SKM-1 treated with dmso at 0.1 percent for 144 hours (cell line): ENCODE data around the gene HMG20A.

Experiments
- DNase-seq: peaks from one replicate; lab custom pipeline; 2025; ENCODE audit not compliant: unreplicated experiment; lab: John Stamatoyannopoulos, UW

HMG20A gene

DNA sequence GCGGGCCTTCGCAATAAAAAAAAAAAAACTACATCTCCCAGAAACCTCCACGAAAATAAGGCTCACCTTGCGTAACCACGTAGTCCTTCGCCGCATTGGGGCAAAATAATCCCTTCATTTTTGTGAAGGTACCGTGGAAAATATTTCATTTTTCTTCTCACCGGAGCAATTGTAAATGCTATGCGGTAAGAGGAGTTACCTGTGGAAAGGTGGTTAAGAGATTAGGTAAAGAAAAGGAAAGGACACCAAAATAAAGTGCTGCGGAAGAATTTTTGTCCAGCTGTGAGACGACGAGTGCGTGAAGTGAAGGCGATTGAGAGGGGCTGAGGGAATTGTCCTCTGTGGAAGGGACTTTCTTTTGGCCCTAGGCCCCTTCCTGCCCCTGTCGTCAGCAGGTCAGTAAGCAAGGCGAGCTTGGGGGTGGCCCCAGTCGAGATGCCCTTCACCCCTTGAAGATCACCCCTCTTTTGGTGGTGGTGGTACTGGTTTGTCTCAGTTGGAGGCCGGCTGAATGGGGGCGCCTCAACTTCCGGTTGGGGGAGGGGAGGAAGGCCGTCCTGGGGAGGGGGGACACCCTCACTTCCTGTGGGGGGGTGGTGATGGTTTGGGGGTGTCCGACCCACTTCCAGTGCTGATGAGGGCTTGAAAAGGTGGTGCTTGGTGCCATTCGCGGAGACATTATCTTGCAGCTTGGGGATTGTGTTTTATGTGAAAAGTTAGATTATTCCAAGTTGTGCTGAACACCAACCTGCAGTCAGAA lies at the start of gene HMG20A:
HMG20A (plus strand) TSS at position 279 of the 760 bp plus-strand sequence. CDS start 37,520 bp downstream, outside the sequence.
- DNase-seq = peak; percentile 89

- no peak for DNase-seq
Observed at GRCh38 chr15:77371850-77372563, 48.7 kb upstream of the HMG20A start.

GRCh38 chr15:77373441-77373840 lies 47.2 kb upstream of the HMG20A start:
- no peak for DNase-seq

- DNase-seq = no peak
Observed at GRCh38 chr15:77375133-77375532, 45.6 kb upstream of the HMG20A start.

DNA sequence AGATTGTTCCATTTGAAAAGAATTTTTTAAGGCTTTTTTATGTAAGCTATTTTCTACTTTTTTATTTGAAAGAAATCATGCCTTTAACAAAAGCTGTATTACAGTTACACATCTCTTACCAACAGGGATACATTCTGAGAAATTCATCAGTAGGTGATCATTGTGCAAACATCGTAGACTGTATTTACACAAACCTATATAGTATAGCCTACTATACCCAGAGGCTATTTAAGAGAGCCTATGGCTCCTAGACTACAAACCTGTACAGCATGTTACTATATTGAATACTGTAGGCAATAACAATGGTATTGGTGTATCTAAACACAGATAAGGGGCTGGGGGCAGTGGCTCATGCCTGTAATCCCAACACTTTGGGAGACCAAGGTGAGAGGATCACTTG lies 43.9 kb upstream of the HMG20A start:
- DNase-seq = no peak

- DNase-seq = no peak
Observed at GRCh38 chr15:77380033-77380432, 40.7 kb upstream of the HMG20A start.

DNA sequence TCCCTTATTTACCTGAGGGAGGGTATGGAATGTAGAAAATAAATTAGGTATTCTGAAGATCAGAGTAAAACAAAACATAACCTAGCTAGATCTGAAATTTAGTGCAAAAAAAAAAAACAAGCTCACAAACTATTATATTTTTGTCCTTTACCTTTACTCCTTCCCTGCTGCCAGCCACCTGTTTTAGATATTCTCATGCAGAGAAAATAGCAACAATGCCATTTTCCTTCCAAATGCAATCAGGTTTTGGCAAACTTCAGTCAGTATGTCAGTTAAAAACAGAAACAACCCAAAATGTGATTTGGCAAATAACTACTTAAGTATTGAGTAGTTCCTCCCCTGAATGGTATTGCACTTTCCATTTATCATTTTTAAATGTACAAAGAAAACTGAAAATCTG lies 36.6 kb upstream of the HMG20A start:
- DNase-seq = no peak

DNA sequence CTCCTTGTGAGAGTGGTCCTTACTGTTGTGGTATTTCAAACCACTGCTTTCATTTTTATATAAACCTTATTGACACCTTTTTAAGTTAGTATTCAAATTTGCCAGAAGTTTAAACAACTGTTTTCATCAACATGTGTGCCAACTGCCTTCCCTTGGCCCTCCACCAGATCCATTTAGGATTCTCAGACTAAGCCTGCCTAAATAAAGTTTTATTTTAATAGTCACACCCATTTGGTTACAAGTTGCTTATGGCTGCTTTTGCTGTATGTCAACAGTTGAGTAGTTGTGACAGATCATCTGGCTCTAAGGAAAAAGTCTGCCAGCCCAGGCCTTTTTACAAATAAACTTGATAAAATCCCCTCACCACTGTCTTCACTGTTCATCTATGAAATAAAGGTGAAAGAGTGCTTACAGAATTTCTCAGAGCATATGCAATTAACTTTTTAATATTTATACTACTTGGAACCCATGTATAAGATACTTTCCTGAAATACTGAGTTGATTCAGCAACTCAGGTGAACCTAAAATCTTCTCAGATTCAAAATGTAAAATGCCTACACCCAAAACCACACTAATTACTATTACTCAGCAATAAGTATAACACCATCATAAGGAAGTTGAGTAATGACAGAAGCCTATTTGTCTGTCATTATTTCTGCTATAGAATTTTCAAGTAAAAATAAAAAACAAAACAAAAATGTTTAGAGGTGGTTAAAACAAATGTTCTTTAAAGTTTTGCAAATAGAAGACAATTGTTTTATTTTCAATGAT lies 35.9 kb upstream of the HMG20A start:
- no peak for DNase-seq

GRCh38 chr15:77386626-77387025 lies 34.1 kb upstream of the HMG20A start:
- DNase-seq = no peak

DNA sequence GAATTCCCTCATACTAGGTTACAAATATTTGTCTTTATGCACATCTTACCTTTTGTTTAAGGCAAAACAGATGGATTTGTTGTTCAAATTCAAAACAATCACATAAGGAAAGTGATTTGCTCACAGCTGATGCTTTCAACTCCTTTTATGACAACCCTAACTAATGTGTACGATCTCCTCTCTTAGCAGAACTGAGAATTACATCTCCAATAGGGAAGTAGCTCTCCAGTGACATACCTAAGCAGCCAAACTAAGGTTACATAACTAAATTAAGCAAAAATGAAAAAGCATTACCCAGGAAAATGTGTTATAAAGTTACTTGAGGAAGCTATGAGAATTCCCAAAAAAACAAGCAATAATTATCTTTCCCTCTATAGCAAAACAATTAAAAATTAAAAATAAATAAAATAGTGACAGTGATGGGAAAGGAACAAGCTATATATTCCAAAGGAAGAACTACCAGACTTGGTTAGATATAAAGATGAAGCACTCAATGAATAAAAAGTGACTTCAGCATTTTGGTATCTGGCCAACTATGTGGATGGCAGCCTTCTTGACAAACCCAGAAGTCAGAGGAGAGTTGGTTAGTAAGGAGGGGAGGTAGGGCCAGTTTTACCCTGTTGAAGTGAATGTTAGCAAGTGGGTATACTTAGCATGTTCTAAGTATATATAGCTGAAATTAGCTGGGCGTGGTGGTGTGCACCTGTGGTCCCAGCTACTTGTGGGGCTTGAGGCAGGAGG lies 33.2 kb upstream of the HMG20A start:
- DNase-seq = peak; percentile 42

DNA sequence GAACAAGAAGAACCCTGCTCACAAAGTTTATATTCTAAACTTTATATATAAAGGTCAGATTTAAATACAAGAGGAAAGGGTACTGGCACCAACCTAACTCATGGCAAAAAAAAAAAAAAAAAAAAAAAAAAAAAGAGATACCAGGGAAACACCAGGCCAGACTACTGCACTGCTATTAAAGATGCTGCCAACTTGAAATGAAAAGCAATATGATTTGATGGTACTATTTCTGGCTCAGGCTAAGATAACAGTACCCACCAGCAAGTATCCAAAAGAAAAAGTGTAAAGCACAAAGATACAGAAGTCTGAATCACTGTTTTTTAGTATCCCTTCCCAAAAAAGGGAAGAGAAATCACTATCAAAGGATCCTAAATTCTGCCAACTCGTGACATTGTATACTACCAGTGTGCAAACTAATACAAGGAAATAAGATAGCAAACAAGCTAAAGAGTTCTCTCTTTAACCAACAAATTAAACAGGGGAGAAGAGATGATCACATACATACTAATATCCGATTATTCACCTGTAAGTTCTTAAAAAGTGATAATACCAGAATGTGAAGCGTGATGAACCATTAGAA lies 29.2 kb upstream of the HMG20A start:
- no peak for DNase-seq

GRCh38 chr15:77392762-77393470 lies 27.8 kb upstream of the HMG20A start:
- no peak for DNase-seq

DNA sequence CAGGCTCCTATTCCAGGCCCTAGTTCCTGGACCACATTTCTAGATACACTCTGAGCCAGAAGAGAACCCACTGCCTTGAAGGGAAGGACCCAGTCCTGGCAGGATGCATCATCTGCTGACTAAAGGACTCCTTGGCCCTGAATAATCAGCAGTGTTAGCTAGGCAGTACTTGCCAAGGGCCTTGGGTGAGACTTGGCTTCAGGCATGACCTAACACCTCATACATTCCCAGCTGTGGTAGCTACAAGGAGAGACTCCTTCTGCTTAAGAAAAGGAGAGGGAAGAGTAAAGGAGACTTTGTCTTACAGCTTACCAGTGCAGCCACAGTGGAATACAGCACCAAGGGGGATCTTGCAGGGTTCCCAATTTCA lies 27.2 kb upstream of the HMG20A start:
- DNase-seq = no peak

DNA sequence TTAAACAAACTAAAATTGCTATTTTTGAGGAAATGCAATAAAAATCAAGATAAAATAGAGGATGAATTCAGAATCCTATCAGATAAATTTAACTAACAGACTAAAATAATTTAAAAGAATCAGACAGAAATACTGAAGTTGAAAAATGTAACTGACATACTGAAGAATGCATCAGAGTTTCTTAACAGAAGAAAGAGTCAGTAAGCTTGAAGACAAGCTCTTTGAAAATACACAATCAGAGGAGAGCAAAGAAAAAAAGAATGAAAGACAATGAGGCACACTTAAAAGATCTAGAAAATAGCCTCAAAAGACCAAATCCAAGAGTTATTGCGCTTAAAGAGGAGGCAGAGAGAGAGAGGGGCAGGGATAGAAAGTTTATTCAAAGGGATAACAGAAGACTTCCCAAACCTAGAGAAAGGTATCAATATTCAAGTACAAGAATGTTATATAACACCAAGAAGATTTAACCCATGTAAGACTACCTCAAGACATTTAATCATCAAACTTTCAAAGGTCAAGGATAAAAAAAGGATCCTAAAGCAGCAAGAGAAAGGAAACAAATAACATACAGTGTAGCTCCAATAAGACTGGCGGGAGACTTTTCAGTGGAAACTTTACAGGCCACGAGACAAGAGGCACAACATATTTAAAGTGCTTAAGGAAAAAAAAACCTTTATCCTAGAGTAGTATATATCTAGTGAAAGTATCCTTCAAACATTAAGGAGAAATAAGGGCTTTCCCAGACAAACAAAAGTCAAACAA lies 25.5 kb upstream of the HMG20A start:
- DNase-seq = no peak

GRCh38 chr15:77396692-77397091 lies 24.0 kb upstream of the HMG20A start:
- no peak for DNase-seq

GRCh38 chr15:77398927-77399326 lies 21.8 kb upstream of the HMG20A start:
- no peak for DNase-seq

DNA sequence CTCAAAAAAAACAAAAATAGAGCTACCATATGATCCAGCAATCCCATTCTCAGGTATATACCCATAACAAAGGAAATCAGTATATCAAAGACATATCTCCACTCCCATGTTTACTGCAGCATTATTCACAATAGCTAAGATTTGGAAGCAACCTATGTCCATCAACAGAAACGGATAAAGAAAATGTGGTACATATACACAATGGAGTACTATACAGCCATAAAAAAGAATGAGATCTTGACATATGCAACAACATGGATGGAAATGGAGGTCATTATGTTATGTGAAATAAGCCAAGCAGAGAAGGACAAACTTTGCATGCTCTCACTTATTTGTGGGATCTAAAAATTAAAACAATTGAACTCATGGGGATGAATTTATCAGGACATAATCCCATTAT lies 20.4 kb upstream of the HMG20A start:
- DNase-seq = no peak

DNA sequence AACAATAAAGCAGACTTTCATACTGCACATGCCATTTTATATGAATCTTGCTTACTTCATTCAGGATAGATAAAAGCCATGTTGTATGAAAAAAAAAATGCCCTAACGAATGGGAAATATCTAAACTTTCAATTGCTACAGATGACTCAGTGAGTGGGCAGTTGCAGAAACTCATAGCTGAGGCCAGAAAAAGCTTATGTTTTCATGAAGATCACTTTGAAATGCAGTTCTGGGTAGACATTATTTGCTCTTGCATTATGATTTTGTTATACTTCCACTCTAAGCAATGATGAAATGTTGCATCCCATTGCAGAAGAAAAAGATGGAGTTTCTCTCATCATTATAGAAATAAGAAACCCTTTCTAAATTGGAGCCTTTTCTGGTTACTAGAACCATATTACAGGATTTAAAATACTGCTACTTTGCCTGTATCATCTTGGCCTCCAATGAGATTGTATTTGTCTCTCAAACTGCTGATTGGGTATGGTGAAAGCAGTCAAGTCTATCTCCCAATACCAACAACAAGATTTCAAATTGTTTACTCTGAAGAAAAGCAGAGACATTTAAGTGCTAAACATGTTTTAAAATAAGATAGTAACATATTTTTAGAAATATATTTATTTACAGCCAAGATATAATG lies 17.8 kb upstream of the HMG20A start:
- no peak for DNase-seq

- DNase-seq = peak; percentile 10
Observed at GRCh38 chr15:77406173-77406759, 14.4 kb upstream of the HMG20A start.
